22Rv1 (cell line): ENCODE data around the gene FCHSD2.

Experiments used
- H3K27ac ChIP-seq: fragments of 450-650 bp; 2 replicates; pipeline ENCODE4 v1.5.1; 2017
- ZFX ChIP-seq: fragments of 450-650 bp; IDR thresholded peaks from 2 replicates; pipeline ENCODE4 v1.6.1; 2017; ENCODE audit warnings: antibody characterized with exemption, borderline replicate concordance
- TF ChIP-seq, protein P1 (sequence below): fragments of 450-650 bp; IDR thresholded peaks from 2 replicates; pipeline ENCODE4 v1.5.1; 2017; ENCODE audit warnings: mild to moderate bottlenecking

FCHSD2 gene

DNA sequence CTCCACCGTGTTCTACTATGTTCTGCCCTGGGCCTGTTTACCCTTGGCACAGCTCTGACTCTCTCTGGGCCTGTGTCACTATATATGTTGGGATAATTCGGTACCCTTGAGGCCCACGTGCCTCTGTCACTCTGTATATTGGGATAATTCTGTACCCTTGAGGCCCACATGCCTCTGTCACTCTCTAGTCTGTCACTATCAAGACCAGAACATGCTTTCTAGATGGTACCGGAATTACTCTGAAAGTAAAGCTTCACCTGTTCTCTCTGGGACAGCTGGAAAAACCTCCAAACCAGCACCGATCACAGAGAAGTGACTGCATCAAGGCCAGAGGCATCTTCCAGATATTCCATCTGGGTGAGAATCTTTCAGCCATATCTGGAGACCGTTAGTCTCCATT is 9.3 kb upstream of the FCHSD2 start:
- TF ChIP-seq, protein P1, sequence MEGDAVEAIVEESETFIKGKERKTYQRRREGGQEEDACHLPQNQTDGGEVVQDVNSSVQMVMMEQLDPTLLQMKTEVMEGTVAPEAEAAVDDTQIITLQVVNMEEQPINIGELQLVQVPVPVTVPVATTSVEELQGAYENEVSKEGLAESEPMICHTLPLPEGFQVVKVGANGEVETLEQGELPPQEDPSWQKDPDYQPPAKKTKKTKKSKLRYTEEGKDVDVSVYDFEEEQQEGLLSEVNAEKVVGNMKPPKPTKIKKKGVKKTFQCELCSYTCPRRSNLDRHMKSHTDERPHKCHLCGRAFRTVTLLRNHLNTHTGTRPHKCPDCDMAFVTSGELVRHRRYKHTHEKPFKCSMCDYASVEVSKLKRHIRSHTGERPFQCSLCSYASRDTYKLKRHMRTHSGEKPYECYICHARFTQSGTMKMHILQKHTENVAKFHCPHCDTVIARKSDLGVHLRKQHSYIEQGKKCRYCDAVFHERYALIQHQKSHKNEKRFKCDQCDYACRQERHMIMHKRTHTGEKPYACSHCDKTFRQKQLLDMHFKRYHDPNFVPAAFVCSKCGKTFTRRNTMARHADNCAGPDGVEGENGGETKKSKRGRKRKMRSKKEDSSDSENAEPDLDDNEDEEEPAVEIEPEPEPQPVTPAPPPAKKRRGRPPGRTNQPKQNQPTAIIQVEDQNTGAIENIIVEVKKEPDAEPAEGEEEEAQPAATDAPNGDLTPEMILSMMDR: no peak
- no peak for TF ChIP-seq ZFX
- no peak overlapping the region for H3K27ac ChIP-seq

DNA sequence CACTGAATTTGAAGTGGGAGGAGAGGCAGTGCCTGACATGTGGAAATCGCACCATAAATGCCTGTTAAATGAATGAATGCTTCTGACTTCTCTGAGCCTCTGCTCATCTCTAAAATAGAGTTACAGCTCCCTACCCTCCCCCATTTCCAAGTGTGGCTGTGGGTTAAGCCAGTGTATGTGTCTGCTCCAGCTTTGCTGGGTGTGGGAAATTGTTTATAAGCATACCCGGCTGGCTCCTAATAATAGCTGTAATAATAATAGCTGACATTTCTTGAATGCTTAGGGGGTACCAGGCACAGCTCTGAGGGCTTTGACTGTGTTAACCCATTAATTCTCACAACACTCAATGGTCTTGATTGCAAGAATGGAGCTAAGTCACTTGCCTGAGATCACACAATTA is 7.0 kb upstream of the FCHSD2 start:
- TF ChIP-seq, protein P1: no peak
- no peak overlapping the region for H3K27ac ChIP-seq

DNA sequence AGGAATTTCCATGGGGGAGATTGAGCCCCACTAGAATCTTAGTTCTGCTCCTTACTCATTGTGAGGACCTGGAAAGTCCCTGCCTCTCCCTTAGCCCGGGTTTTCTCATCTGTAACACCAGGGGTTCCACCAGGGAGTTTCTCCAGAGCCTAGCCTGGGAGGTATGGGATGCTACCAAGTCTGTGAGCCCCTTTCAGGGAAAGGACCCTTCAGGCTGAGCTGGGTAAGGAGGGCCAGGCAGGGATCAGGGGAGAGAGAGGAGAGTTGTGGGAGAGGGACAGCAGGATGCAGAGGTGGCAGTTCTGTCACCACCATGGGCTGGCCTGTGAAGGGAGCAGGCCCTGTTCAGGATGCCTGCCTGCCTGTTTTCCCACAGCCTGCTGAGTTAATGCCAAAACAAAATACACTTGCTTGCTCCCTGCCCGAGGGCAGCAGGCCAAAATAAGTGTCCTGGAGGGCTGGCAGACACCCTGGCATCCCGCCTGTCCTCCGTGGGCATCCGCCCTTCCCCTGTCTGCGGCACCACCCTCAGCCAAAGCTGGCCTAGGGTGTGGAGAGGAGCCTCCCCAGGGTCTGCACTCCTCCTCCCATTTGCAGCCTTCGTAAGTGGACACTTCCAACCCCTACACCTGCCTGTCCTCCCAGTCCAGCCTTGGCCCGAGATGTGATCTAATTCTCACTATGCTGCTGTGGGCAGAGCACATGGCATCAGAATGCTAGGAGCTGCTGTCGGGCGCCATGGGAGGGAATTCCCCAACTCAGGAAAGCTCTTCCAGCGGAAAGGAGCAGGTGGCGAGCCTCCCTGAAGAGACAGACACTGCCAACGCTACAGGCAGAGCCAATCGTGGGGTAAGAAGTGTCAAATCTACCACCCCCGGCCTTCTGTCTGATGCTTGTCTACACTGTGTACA is 5.9 kb upstream of the FCHSD2 start:
- TF ChIP-seq, protein P1: no peak
- no peak for TF ChIP-seq ZFX
- H3K27ac ChIP-seq: no peak overlapping the region

DNA sequence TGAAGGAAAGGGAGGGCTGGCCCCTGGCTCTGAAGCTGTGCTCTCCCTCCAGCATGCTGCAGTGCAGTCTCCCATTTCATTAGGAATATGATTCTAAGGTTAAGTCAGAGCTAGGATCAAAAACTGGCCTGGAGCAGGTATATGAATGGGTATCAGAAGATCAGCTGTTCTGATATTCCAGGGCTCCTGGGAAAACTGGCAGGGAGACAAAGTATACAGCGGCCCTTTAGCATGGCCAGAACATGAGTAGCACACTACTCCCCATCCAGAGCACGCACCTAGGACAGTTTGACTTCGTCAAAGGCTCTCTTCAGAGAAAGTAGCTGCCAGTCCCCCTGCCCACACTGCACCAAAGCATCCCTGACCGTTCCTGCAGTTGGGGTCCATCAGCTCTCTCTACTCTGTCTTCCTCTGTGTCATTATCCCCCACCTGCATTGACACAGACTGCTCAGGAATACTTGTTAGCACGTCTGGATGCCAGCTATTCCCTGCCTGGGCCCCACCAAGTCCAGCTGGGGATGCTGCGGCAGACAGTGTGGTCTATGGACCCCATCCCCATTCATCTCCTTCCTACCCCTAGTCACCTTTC is 4.0 kb upstream of the FCHSD2 start:
- no peak overlapping the region for H3K27ac ChIP-seq
- no peak for TF ChIP-seq ZFX
- TF ChIP-seq, protein P1: no peak

DNA sequence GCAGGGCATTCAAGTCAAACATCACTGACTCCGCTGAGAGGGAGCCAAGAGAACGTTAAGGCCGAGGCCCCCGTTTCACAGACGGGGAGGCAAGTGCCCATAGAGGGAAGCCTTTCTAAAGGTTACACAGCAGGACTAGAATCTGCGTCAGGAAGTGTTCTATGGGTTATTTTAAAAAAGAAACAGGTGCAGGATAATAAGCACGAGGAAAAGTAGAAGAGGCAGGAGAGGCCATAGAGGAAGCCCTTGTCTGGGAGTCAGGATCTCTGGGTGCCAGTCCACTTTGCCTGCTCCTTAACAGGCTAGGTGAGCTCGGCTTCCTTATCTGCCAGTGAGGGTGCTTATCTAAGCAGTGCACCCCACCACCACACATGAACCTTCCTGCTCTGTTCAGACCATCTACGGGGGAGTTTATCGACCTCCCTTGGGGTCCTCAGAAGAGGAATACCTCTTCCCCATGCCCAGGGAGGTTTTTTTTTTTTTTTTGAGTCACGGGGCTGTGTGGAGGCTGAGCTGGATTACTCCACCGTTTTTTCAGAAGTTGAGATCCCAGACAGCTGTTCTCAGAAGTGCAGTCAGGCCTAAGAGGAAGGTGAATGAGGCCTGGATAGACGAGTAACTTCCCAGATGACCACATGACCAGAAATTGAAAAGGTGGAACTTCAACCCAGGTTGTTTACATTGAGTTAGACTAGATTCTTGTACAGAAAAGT is 1.2 kb upstream of the FCHSD2 start:
- TF ChIP-seq, protein P1: no peak
- TF ChIP-seq ZFX: no peak
- H3K27ac ChIP-seq: peak overlapping the region; percentile 81; the same call in 1 of the 2 replicates

DNA sequence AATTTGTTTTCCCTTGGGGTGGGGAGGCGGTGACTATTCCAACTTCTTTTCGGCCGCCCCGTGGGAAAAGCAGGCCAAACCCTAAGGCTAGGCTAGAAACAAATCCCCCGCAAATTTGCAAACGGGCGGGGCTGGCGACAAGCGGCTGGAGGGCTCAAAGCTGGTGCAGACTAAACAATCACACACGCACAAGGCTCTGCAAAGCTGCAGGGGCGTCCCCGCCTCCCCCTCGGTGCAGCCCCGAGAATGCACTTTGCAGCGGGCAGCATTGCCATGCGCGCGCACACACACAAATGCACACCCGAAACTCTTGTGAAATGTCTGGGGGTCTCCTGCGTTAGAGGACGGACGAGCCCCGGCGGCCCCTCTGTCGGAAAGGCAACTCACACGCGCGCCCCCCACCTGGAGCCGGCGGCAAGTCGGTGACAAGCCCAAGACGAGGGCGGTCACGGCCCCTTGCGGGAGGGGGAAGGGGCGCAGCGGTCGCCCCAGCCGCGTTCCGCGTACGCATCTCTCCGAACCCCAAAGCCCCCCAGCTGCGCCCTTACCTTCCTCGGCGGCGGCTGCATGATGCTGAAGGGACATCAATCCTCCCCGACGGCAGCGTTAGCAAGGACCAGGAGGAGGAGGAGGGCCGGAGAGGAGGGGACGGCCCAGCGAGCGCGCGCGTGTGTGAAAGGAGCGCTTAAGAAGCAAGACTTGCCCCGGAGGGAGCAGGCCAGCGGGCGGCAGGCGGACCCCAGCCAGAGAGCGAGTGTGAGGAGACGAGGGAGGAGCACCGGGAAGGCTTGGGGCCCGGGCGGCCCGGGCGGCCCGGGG is 600 bp downstream of the FCHSD2 start:
- TF ChIP-seq ZFX: no peak
- TF ChIP-seq, protein P1: no peak
- peak overlapping the region; percentile 81 for H3K27ac ChIP-seq
